Neural progenitor cell (in vitro differentiated cells): ENCODE data around the gene CCT8L2. TPM values are rescaled to one million over a fixed set of nuclear protein-coding genes. Genes with fewer than 3 reads are reported as not detected.
"Not testable (repeated sequence)": the region's sequence is repeated elsewhere in the genome, so short reads cannot be mapped to it uniquely, and the experiment has no call there.

ENCODE experiments used
- DNase-seq: peaks from one replicate; pipeline ENCODE4 v3.0.0-alpha.2; 2016; ENCODE audit warnings: low spot score
- H2AFZ ChIP-seq: fragments of 200-600 bp; sonication (generic); replicated peaks from 2 replicates; pipeline ENCODE4 v1.6.1; 2016; ENCODE audit warnings: antibody characterized with exemption
- H3F3A ChIP-seq: fragments of 200-600 bp; sonication (generic); 2 replicates; pipeline ENCODE4 v1.6.1; 2016; ENCODE audit warnings: antibody characterized with exemption, low read depth
- H3K27ac ChIP-seq: fragments of 200-600 bp; sonication (generic); 2 replicates; pipeline ENCODE4 v1.5.1; 2016; ENCODE audit warnings: mild to moderate bottlenecking
- H3K27me3 ChIP-seq: fragments of 200-600 bp; sonication (generic); 2 replicates; pipeline ENCODE4 v1.6.1; 2016; ENCODE audit warnings: mild to moderate bottlenecking, moderate library complexity
- H3K36me3 ChIP-seq: fragments of 200-600 bp; sonication (generic); 2 replicates; pipeline ENCODE4 v1.5.1; 2016
- H3K4me1 ChIP-seq: fragments of 200-600 bp; sonication (generic); 2 replicates; pipeline ENCODE4 v1.6.1; 2016; ENCODE audit warnings: mixed run types
- H3K4me2 ChIP-seq: fragments of 200-600 bp; sonication (generic); 2 replicates; pipeline ENCODE4 v1.6.1; 2016
- H3K4me3 ChIP-seq: fragments of 200-600 bp; sonication (generic); 2 replicates; pipeline ENCODE4 v1.5.1; 2016
- H3K79me2 ChIP-seq: fragments of 200-600 bp; sonication (generic); 2 replicates; pipeline ENCODE4 v1.6.1; 2016; ENCODE audit warnings: low read depth
- H3K9ac ChIP-seq: fragments of 200-600 bp; sonication (generic); 2 replicates; pipeline ENCODE4 v1.6.1; 2016
- H3K9me3 ChIP-seq: fragments of 200-600 bp; sonication (generic); 2 replicates; pipeline ENCODE4 v1.5.1; 2016; ENCODE audit warnings: low read depth
- H4K20me1 ChIP-seq: fragments of 200-600 bp; sonication (generic); 2 replicates; pipeline ENCODE4 v1.6.1; 2016; ENCODE audit warnings: low read depth
- H3K27ac Mint-ChIP-seq: 3 replicates; pipeline ENCODE4 v1.8.0; 2021; ENCODE audit warnings: mixed read lengths
- H3K27me3 Mint-ChIP-seq: 2 replicates; pipeline ENCODE4 v1.8.0; 2022; ENCODE audit warnings: low read depth, mild to moderate bottlenecking, inconsistent platforms, moderate library complexity, mixed read lengths; ENCODE audit not compliant: insufficient read depth
- H3K36me3 Mint-ChIP-seq: 3 replicates; pipeline ENCODE4 v1.8.0; 2021; ENCODE audit warnings: mixed read lengths
- H3K4me1 Mint-ChIP-seq: 3 replicates; pipeline ENCODE4 v1.8.0; 2021; ENCODE audit warnings: mixed read lengths
- H3K4me3 Mint-ChIP-seq: 3 replicates; pipeline ENCODE4 v1.8.0; 2021; ENCODE audit warnings: mild to moderate bottlenecking, moderate library complexity, mixed read lengths
- H3K9me3 Mint-ChIP-seq: 3 replicates; pipeline ENCODE4 v1.8.0; 2020; ENCODE audit warnings: mixed read lengths
- EZH2 ChIP-seq: fragments of 200-600 bp; sonication (generic); IDR thresholded peaks from 2 replicates; pipeline ENCODE4 v1.6.1; 2017; ENCODE audit warnings: antibody characterized with exemption, mild to moderate bottlenecking, moderate library complexity
- EZH2phosphoT487 ChIP-seq: fragments of 200-600 bp; sonication (generic); IDR thresholded peaks from 2 replicates; pipeline ENCODE4 v1.6.1; 2017; ENCODE audit warnings: antibody characterized with exemption
- total RNA-seq: library from RNA; depleted of rRNA; stranded (reverse); fragments of >200 nt; gene quantifications from 2 replicates; pipeline ENCODE4 v1.2.3, GENCODE V29; 2015; ENCODE audit warnings: low replicate concordance
- TF ChIP-seq, protein P1 (sequence below): fragments of 200-600 bp; sonication (generic); IDR thresholded peaks from 2 replicates; pipeline ENCODE4 v1.5.1; 2017; ENCODE audit warnings: antibody characterized with exemption, mild to moderate bottlenecking

CCT8L2 gene
- total RNA-seq, 1 donor from 2014 or later = not detected

DNA sequence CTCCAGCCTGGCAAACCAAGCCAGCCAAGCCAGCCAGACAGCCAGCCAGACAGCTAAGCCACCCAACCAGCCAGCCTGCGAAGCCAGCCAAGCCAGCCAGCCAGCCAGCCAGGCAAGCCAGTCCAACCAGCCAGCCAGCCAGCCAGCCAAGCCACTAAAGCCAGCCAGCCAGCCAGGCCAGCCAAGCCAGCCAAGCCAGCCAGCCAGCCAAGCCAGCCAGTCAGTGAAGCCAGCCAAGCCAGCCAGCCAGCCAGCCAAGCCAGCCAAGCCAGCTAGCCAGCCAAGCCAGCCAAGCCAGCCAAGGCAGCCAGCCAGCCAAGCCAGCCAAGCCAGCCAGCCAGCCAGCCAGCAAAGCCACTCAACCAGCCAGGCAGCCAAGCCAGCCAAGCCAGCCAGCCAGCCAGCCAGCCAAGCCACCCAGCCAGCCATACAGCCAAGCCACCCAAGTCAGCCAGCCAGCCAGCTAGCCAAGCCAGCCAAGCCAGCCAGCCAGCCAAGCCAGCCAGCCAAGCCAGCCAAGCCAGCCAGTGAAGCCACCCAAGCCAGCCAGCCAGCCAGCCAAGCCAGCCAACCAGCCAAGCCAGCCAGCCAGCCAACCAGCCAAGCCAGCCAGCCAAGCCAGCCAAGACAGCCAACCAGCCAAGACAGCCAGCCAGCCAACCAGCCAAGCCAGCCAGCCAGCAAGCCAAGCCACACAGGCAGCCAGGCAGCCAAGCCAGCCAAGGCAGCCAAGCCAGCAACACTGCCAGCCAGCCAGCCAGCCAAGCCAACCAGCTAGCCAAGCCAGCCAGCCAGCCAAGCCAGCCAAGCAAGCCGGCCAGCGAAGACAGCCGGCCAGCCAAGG, 29.7 kb downstream of the CCT8L2 start:
- no peaks in the 10 kb centered on the region for H3K9me3 ChIP-seq
- no peak for DNase-seq
- TF ChIP-seq EZH2phosphoT487 (no peak), EZH2 (no peak)
- TF ChIP-seq, protein P1, sequence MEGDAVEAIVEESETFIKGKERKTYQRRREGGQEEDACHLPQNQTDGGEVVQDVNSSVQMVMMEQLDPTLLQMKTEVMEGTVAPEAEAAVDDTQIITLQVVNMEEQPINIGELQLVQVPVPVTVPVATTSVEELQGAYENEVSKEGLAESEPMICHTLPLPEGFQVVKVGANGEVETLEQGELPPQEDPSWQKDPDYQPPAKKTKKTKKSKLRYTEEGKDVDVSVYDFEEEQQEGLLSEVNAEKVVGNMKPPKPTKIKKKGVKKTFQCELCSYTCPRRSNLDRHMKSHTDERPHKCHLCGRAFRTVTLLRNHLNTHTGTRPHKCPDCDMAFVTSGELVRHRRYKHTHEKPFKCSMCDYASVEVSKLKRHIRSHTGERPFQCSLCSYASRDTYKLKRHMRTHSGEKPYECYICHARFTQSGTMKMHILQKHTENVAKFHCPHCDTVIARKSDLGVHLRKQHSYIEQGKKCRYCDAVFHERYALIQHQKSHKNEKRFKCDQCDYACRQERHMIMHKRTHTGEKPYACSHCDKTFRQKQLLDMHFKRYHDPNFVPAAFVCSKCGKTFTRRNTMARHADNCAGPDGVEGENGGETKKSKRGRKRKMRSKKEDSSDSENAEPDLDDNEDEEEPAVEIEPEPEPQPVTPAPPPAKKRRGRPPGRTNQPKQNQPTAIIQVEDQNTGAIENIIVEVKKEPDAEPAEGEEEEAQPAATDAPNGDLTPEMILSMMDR = no peak
- H3K36me3 Mint-ChIP-seq = no peaks in the 10 kb centered on the region
- H3K4me3 ChIP-seq = no peak overlapping the region
- no peaks in the 10 kb centered on the region for H3F3A ChIP-seq
- H3K9ac ChIP-seq = no peak overlapping the region
- no peak overlapping the region for H3K27ac ChIP-seq
- peaks cover 2% of the 10 kb centered on the region for H3K27me3 Mint-ChIP-seq
- no peaks in the 10 kb centered on the region for H3K27me3 ChIP-seq
- no peak overlapping the region for H2AFZ ChIP-seq
- H3K79me2 ChIP-seq = no peaks in the 10 kb centered on the region
- H3K4me1 ChIP-seq = no peaks in the 10 kb centered on the region
- no peaks in the 10 kb centered on the region for H3K36me3 ChIP-seq
- H3K4me1 Mint-ChIP-seq = no peaks in the 10 kb centered on the region
- H3K4me3 Mint-ChIP-seq = no peak overlapping the region
- peaks cover 5% of the 10 kb centered on the region for H3K9me3 Mint-ChIP-seq
- no peaks in the 10 kb centered on the region for H4K20me1 ChIP-seq
- H3K27ac Mint-ChIP-seq = no peak overlapping the region
- no peak overlapping the region for H3K4me2 ChIP-seq

DNA sequence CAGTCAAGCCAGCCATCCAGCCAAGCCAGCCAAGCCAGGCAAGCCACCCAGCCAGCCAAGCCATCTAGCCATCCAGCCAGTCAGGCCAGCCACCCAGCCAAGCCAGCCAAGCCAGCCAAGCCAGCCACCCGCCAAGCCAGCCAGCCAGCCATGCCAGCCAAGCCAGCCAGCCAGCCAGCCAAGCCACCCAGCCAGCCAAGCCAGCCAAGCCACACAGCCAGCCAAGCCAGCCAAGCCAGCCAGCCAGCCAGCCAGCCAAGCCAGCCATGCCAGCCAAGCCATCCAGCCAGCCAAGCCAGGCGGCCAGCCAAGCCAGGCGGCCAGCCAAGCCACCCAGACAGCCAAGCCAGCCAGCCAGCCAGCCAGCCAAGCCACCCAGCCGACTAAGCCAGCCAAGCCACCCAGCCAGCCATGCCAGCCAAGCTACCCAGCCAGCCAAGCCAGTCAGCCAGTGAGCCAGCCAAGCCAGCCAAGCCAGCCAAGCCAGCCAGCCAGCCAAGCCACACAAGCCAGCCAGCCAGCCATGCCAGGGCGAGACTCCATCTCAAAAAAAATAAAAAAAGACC, 31.4 kb downstream of the CCT8L2 start:
- not testable (repeated sequence) for H3K27ac Mint-ChIP-seq, H3K79me2 ChIP-seq, H3K4me2 ChIP-seq, H4K20me1 ChIP-seq, H3K27me3 Mint-ChIP-seq, H3K4me3 ChIP-seq, H3K36me3 Mint-ChIP-seq, H3F3A ChIP-seq, H2AFZ ChIP-seq, H3K36me3 ChIP-seq, H3K27ac ChIP-seq, H3K4me1 Mint-ChIP-seq, DNase-seq, H3K9me3 ChIP-seq, H3K4me1 ChIP-seq, H3K9ac ChIP-seq, H3K4me3 Mint-ChIP-seq, H3K27me3 ChIP-seq
- peaks cover 13% of the 10 kb centered on the region for H3K9me3 Mint-ChIP-seq

DNA sequence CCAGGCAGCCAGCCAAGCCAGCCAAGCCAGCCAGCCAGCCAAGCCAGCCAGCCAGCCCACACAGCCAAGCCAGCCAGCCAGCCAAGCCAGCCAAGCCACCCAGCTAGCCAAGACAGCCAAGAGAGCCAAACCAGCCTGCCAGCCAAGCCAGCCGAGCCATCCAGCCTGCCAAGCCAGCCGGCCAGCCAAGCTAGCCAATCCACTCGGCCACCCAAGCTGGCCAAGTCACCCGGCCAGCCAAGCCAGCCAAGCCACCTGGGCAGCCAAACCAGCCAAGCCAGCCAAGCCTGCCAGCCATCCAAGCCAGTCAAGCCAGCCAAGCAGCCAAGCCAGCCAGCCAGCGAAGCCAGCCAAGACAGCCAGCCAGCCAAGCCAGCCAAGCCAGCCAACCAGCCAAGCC, 32.0 kb downstream of the CCT8L2 start:
- H3K4me2 ChIP-seq, H3K36me3 Mint-ChIP-seq, H3K4me1 ChIP-seq, H3K27ac Mint-ChIP-seq, H3K9ac ChIP-seq, H3K9me3 ChIP-seq, H3K27me3 ChIP-seq, H2AFZ ChIP-seq, H3K4me3 Mint-ChIP-seq, H3K4me1 Mint-ChIP-seq, H3K4me3 ChIP-seq, H3K36me3 ChIP-seq, H4K20me1 ChIP-seq, H3K79me2 ChIP-seq, DNase-seq, H3K27me3 Mint-ChIP-seq, H3K27ac ChIP-seq, H3F3A ChIP-seq: not testable (repeated sequence)
- peaks cover 15% of the 10 kb centered on the region for H3K9me3 Mint-ChIP-seq

DNA sequence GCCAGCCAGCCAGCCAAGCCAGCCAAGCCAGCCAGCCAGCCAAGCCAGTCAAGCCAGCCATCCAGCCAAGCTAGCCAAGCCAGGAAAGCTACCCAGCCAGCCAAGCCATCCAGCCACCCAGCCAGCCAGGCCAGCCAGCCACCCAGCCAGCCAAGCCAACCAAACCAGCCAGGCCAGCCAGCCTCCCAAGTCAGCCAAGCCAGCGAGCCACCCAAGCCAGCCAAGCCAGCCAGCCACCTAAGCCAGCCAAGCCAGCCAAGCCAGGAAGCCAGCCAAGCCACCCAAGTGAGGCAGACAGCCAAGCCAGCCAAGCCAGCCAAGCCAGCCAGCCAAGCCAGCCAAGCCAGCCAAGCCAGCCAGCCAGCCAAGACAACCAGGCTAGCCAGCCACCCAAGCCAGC, 32.6 kb downstream of the CCT8L2 start:
- not testable (repeated sequence) for H3K36me3 Mint-ChIP-seq, H3K36me3 ChIP-seq, H3K4me3 Mint-ChIP-seq, H3K27me3 ChIP-seq, H3K4me1 Mint-ChIP-seq, H3K79me2 ChIP-seq, H4K20me1 ChIP-seq, DNase-seq, H3K4me1 ChIP-seq, H3K27me3 Mint-ChIP-seq, H3K27ac ChIP-seq, H3K27ac Mint-ChIP-seq, H3K4me3 ChIP-seq, H3K4me2 ChIP-seq, H3K9ac ChIP-seq, H3K9me3 ChIP-seq, H2AFZ ChIP-seq, H3F3A ChIP-seq
- H3K9me3 Mint-ChIP-seq = peaks cover 18% of the 10 kb centered on the region
